Mesothelial cell of epicardium (in vitro differentiated cells): Measurements from ENCODE around the gene NAT14. TPM values are rescaled to one million over a fixed set of nuclear protein-coding genes. Genes with fewer than 3 reads are reported as not detected.

Experiments
- DNase-seq, 2 experiments: peaks; one replicate each; pipeline ENCODE4 v3.0.0; 2021; ENCODE audit warnings: low spot score in 2 of 2; ENCODE audit not compliant: unreplicated experiment in 2 of 2
- H3K27ac Mint-ChIP-seq: 2 replicates; pipeline ENCODE4 v1.8.0; 2021; ENCODE audit warnings: mixed read lengths
- H3K27me3 Mint-ChIP-seq: 2 replicates; pipeline ENCODE4 v1.8.0; 2021; ENCODE audit warnings: low read depth, mixed read lengths
- H3K36me3 Mint-ChIP-seq: 2 replicates; pipeline ENCODE4 v1.8.0; 2021; ENCODE audit warnings: mixed read lengths
- H3K4me1 Mint-ChIP-seq: 2 replicates; pipeline ENCODE4 v1.8.0; 2021; ENCODE audit warnings: mixed read lengths
- H3K4me3 Mint-ChIP-seq: 2 replicates; pipeline ENCODE4 v1.8.0; 2021; ENCODE audit warnings: mild to moderate bottlenecking, moderate library complexity, mixed read lengths
- H3K9me3 Mint-ChIP-seq: 2 replicates; pipeline ENCODE4 v1.8.0; 2021; ENCODE audit warnings: mixed read lengths
- total RNA-seq: library from RNA; stranded (reverse); gene quantifications from 3 replicates; pipeline ENCODE4 v1.2.1, GENCODE V29; 2021
- TF ChIP-seq, protein P1 (sequence below): fragments of 200-600 bp; sonication (generic); IDR thresholded peaks from one replicate; pipeline ENCODE4 v1.5.0; 2021; ENCODE audit warnings: antibody characterized with exemption; ENCODE audit not compliant: unreplicated experiment

Gene NAT14
- total RNA-seq, 1 donor from 2014 or later: 54.4 TPM

DNA sequence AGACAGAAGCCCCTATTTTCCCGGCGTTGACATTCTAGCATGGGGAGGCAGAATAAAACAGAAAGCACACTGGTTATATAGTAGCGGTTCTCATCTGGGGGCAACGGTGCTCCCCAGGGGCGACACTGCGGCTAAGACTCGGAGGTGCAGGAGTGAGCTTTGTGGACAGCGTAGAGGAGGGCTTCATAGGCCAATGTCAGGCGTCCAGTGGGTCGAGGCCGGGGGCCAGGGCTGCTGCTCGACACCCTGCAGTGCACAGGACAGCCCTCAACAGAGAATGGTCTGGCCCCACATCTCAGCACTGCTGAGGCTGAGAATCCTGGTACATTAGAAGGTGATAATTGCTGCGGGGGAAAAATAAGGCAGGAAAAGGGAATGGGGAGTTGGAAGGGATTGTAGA lies 7.1 kb upstream of the NAT14 start:
- H3K9me3 Mint-ChIP-seq: no peaks in the 10 kb centered on the region
- DNase-seq: no peak
- H3K4me1 Mint-ChIP-seq: peaks cover 22% of the 10 kb centered on the region
- TF ChIP-seq, protein P1, sequence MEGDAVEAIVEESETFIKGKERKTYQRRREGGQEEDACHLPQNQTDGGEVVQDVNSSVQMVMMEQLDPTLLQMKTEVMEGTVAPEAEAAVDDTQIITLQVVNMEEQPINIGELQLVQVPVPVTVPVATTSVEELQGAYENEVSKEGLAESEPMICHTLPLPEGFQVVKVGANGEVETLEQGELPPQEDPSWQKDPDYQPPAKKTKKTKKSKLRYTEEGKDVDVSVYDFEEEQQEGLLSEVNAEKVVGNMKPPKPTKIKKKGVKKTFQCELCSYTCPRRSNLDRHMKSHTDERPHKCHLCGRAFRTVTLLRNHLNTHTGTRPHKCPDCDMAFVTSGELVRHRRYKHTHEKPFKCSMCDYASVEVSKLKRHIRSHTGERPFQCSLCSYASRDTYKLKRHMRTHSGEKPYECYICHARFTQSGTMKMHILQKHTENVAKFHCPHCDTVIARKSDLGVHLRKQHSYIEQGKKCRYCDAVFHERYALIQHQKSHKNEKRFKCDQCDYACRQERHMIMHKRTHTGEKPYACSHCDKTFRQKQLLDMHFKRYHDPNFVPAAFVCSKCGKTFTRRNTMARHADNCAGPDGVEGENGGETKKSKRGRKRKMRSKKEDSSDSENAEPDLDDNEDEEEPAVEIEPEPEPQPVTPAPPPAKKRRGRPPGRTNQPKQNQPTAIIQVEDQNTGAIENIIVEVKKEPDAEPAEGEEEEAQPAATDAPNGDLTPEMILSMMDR: no peak
- no peaks in the 10 kb centered on the region for H3K27me3 Mint-ChIP-seq
- peak overlapping the region; percentile 38 for H3K27ac Mint-ChIP-seq
- peak overlapping the region; percentile 88 for H3K4me3 Mint-ChIP-seq
- H3K36me3 Mint-ChIP-seq: no peaks in the 10 kb centered on the region

DNA sequence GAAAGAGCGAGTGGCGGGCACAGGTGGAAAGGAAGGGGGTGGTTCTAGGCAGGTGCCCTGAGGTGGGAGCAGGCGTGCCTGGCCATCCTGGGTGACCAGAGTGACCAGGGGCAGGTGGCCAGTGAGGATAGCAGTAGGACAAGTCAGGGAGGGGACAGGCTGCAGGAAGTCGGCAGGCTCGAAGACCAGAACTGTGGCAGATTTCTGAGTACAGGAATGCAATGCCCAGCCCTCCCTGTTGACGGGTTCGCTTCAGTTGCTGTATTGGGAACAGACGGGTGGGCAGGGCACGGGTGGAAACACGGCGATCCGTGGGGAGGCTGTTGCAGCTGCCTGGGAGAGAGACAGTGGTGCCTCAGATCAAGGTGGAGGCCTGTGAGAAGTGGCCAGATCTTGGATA lies 6.6 kb upstream of the NAT14 start:
- Mint-ChIP-seq H3K36me3 (no peaks in the 10 kb centered on the region), H3K9me3 (no peaks in the 10 kb centered on the region), H3K27ac (peak overlapping the region; percentile 38), H3K4me3 (peak overlapping the region; percentile 88), H3K4me1 (peaks cover 22% of the 10 kb centered on the region), H3K27me3 (no peaks in the 10 kb centered on the region)
- TF ChIP-seq, protein P1: no peak
- DNase-seq: no peak

DNA sequence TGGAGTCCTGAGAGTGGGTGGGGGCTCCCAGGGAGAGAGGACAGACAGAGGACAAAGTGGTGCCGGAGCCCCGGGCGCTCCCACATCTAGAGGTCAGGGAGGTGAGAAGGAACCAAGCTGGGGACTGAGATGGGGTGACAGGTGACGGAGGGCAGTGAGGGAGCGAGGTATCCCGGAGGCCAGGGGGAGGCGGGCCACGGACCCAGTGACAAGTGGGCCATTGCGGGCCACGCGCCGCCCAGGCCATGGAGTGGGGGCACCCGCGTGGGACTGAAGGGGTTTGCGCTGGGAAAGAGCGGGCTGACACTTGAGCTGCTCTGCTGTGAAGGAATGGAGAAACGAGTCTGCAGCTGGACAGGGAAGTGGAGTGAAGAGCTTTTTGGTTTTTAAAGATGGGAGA lies 5.9 kb upstream of the NAT14 start:
- peak overlapping the region; percentile 30 for H3K27ac Mint-ChIP-seq
- TF ChIP-seq, protein P1: no peak
- DNase-seq: no peak
- peaks cover 22% of the 10 kb centered on the region for H3K4me1 Mint-ChIP-seq
- H3K9me3 Mint-ChIP-seq: no peaks in the 10 kb centered on the region
- no peaks in the 10 kb centered on the region for H3K27me3 Mint-ChIP-seq
- H3K36me3 Mint-ChIP-seq: no peaks in the 10 kb centered on the region
- H3K4me3 Mint-ChIP-seq: peak overlapping the region; percentile 88

DNA sequence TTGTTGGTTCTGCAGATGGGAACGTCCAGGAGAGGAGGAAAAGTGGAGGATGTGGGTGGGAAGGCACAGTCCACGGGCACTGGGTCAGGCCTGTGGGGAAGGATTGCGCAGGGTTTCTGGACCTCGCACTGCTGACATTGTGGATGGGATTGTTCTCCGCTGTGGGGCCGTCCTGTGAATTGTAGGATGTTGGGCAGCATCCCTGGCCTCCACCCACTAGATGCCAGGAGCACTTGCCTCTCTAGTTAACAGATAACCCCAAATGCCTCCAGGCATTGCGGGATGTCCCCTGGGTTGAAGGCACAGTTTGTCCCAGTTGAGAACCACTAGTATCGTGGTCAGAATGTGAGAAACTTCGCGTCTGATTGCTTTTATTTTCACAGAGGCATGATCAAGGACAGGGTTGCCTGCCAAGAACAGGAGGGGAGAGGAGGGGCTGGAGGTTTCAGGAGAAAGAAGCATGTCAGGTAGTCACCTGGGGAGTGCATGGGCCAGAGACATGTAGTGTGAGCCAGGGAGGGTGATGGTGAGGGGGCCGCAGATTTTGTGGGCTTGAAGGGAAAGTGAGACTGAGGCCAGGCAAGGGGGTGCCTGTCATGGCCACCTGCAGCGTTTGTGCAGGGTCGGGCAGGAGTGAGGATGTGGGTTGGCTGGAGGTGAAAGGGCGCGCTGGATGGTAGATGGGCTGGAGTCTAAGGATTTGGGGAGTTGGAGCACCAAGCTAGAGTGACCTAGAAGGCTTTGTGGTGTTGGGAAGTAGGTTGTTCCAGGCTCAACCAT lies 5.3 kb upstream of the NAT14 start:
- H3K27me3 Mint-ChIP-seq: no peaks in the 10 kb centered on the region
- no peaks in the 10 kb centered on the region for H3K36me3 Mint-ChIP-seq
- DNase-seq: no peak
- H3K9me3 Mint-ChIP-seq: no peaks in the 10 kb centered on the region
- TF ChIP-seq, protein P1: no peak
- no peak overlapping the region for H3K27ac Mint-ChIP-seq
- H3K4me1 Mint-ChIP-seq: peaks cover 22% of the 10 kb centered on the region
- peak overlapping the region; percentile 13 for H3K4me3 Mint-ChIP-seq

DNA sequence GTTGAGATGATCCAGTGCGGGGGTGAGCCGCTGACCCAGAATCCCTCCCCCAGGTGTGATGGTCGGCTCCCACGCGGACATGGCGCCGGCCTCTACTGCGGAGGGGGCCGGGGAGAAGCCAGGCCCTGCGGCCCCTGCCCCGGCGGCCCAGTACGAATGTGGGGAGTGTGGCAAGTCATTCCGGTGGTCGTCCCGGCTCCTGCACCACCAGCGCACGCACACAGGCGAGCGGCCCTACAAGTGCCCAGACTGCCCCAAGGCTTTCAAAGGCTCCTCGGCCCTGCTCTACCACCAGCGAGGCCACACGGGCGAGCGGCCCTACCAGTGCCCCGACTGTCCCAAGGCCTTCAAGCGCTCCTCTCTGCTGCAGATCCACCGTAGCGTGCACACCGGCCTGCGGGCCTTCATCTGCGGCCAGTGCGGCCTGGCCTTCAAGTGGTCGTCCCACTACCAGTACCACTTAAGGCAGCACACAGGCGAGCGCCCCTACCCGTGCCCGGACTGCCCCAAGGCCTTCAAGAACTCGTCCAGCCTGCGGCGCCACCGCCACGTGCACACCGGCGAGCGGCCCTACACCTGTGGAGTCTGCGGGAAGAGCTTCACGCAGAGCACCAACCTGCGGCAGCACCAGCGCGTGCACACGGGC lies 3.7 kb upstream of the NAT14 start:
- H3K36me3 Mint-ChIP-seq: no peaks in the 10 kb centered on the region
- H3K27me3 Mint-ChIP-seq: no peaks in the 10 kb centered on the region
- no peak for DNase-seq
- no peaks in the 10 kb centered on the region for H3K9me3 Mint-ChIP-seq
- H3K4me1 Mint-ChIP-seq: peaks cover 24% of the 10 kb centered on the region
- no peak overlapping the region for H3K4me3 Mint-ChIP-seq
- H3K27ac Mint-ChIP-seq: no peak overlapping the region
- TF ChIP-seq, protein P1: no peak
